CD4-positive, alpha-beta T cell treated with Interleukin-4 for 4 hours (primary cell): ENCODE data around the gene ITGA3.

Experiments
- DNase-seq: peaks from one replicate; pipeline ENCODE4 v3.0.0-alpha.2; 2020

ITGA3 gene

GRCh38 chr17:50055426-50056216, at the start of gene ITGA3:
TSS of gene ITGA3 (plus strand) at chr17:50056110. CDS start at chr17:50056440, 330 bp downstream.
- DNase-seq = peak; percentile 67

GRCh38 chr17:50009282-50009681, 46.6 kb upstream of the ITGA3 start:
- DNase-seq = no peak

DNA sequence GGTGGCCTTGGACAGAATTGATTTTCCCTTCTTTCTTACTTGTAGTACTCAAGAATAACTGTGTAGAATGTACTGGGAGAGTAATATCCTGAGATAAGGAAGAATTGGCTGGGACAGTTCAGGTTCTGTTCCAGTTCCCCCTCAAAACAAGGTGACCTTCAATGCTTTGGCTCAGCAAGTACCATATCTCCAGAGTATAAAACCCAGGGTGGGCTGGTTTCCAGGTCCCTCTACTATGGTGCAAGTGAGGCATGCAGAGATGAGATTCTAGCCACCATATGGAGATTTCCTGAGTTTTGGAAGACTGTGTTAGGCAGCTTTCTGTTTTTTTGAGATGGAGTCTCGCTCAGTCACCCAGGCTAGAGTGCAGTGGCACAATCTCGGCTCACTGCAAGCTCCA, 42.8 kb upstream of the ITGA3 start:
- DNase-seq = no peak

DNA sequence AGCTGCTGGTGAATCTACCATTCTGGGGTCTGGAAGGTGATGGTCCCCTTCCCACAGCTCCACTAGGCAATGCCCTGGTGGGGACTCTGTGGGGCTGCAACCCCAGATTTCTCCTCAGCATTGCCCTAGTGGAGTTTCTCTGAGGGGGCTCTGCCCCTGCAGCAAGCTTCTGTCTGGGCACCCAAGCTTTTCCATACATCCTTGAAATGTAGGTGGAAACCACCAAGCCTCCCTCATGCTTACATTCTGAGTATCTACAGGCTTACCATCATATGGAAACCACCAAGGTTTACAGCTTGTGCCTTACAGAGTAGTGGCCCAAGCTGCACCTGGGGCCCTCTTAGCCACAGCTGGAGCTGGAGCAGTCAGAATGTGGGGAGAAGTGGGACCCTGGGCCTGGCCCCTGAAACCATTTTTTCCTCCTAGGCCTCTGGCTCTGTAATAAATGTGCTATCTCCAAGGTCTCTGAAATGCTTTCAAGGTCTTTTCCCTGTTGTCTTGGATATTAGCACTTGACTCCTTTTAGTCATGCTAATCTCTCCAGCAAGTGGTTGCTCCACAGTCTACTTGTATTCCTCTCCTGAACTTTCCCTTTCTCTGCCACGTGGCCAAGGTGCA, 41.3 kb upstream of the ITGA3 start:
- no peak for DNase-seq

DNA sequence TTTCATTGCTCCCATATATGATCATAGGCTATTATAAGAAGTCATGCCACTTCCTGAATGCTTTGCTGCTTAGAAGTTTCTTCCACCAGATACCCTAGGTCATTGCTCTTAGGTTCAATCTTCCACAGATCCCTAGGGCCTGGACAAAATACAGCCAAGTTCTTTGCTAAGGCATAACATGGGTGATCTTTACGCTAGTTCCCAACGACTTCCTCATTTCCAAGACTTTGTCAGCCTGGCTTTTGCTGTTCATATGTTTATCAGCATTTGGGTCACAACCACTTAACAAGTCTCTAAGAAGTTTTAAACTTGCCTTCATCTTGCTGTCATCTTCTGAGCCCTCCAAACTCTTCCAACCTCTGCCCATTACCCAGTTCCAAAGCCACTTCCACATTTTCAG, 40.8 kb upstream of the ITGA3 start:
- no peak for DNase-seq

DNA sequence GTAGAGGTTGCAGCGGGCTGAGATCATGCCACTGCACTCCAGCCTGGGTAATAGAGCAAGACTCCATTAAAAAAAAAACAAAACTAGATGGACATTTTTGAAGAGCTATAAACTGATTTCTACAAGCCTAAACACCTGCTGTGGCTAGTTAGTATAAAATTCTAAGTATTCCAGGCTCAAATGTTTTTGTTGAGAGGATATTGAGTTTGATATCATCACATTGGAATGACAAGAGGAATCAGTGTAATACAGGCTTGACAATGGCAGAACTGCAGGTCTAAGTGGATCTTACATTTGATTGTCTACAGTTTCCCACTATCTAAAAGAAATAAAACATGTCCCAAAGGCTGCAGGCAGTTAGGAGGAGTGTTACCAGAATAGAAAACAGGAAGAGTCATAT, 37.0 kb upstream of the ITGA3 start:
- DNase-seq = no peak

GRCh38 chr17:50020841-50021599, 34.9 kb upstream of the ITGA3 start:
- no peak for DNase-seq

- DNase-seq = no peak
These were observed 34.1 kb upstream of the ITGA3 start for GRCh38 chr17:50021681-50022370.

GRCh38 chr17:50022463-50023130, 33.3 kb upstream of the ITGA3 start:
- DNase-seq = no peak

GRCh38 chr17:50023520-50023919, 32.4 kb upstream of the ITGA3 start:
- no peak for DNase-seq

DNA sequence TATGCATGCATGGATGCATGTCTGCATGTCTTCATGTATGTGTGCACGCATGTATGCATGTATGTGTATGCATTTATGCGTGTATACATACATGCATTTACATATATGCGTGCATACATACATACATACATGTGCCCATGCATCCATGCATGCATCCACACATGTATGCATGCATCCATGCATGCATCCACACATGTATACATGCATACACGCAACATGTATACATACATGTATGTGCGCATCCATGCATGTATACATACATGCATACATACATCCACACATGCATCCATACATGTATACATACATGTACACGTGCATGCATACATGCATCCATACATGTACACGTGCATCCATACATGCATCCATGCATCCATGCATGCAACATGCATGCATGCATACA, 31.1 kb upstream of the ITGA3 start:
- no peak for DNase-seq

GRCh38 chr17:50026046-50026675, 29.7 kb upstream of the ITGA3 start:
- DNase-seq = no peak

DNA sequence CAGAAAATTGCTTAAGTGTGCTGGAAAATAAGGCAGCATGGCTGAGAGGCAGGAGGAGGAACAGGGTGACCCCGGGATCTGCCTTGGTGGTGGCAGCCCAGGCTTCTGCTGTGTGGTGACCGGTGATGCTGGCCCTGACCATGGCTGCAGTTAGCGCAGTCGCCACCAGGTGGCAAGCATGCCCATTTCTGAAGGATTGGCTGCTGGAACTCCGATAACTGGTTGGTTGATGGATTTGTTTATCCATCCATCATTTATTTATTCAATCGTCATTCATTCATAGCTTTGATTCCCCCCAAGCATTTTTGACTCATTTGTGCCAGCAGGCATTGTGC, 29.1 kb upstream of the ITGA3 start:
- DNase-seq = peak; percentile 72

DNA sequence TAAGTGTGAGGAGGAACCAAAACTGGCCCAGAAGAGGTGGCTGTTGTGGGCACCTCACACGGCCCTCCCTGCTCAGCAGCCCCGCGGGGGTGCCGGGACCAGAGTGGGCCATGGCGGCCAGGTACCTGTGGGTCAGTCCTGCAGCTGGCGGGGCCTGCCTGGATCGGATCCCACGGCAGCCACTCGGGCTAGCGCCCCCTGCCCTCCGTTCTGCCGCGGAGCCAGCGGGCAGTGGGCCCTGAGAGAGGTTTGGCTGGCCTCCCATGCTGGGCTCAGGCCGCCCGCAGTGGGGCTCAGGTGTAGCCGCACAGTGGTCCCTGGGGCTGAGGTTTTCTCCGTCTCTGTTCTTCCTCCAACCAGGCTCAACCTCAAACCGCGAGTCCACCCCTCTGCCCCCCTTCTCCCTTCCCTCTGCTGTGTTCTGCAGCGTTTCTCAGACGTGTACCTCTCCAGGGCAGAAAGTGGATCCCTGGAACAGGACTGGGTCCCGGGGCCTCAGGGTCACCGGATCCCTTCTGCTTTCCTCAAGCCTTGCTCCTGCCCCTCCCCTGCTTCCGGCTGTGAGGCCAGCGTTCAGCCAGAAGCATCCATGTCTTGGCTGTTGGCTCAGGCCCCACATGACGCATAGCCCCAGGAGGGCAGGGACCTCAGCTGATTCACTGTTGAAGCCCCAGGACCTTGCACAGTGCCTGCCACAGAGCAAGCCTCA, 28.6 kb upstream of the ITGA3 start:
- DNase-seq = no peak

DNA sequence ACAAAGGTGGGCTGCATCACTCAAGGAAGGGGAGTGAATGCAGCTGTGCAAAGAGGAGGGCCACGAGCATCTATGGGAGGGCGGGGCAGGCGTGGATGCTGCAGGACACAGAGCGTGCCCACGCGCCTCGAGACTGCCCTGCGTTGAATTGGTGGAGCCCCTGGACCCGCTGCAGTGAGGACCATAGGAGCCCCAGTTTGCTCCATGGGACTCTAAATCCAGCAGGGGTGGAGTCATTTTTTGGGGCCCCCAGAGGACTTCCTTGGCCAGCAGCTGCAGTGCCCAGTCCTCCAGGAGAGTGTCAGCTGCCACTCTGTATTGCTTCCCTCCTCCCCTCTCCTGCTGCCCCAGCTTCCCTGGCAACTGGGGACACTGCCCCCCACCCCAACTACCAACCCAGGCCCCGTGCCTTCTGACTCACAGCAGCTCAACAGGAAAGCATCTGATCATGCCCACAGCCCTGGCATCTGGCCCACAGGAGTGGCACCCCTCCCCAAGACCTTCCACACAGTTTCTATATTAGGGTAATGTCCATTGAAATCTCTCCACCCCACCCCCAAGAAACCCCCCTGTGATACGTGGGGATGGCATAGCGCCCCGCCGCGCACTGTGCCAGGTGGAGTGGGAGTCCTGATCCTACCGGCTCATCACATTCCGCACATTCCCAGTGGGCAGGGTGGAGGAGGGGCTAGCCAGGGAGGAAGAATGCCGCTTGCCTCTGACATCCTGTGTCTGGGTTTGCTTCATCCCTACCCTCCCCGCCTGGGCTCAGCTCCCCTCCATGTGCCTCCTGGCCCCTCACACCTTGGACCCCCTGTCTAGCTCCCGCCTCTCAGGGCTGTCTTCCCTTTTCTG, 27.8 kb upstream of the ITGA3 start:
- no peak for DNase-seq

- DNase-seq = no peak
These were observed 27.2 kb upstream of the ITGA3 start for GRCh38 chr17:50028736-50029120.

DNA sequence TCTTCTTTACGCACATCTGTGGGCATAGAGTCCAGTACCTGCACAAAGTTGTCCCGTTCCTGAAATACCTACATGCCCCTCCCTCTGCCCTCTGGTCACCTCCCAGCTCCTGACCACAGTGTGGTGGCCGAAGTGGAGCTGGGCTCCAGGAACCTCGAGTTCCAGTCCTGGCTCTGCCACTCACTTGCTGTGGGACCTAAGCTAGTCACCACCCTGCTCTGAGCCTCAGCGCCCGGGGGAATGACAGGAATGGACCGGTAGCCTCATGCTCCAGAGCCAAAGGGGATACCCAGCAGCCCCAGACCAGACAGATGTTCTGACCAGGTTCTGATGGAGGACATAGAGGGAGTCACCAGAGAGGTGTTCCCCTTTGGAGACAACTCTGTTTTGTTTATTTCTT, 26.7 kb upstream of the ITGA3 start:
- DNase-seq = no peak

- DNase-seq = no peak
These were observed 22.6 kb upstream of the ITGA3 start for GRCh38 chr17:50033316-50033715.

- no peak for DNase-seq
These were observed 21.2 kb upstream of the ITGA3 start for GRCh38 chr17:50034498-50035364.

DNA sequence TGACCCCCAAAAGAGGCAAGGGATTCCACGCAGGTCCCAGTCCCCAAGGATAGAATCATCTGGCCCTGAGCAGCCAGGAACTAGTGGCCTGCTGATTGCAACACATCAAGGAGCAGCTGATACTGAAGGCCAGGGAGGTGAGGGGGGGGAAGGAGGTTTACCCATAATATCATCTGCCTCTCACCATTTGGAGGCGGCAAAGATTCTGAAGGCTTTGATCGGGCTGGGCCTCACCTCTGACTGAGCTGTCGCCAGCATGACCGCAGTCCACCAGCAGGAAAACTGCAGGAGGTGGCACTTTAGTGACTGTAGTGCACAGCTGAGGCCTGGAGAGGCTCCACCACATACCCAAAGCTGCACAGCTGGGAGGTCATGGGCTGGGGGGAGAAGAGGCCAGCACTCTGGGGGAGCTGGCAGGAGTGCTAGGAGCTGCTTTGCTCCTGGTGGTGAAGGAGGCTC, 20.5 kb upstream of the ITGA3 start:
- DNase-seq = no peak
